Measurements from ENCODE around the gene ADAMTS18.
"Not testable (repeated sequence)": the region's sequence is repeated elsewhere in the genome, so short reads cannot be mapped to it uniquely, and the experiment has no call there.

ADAMTS18 gene

DNA sequence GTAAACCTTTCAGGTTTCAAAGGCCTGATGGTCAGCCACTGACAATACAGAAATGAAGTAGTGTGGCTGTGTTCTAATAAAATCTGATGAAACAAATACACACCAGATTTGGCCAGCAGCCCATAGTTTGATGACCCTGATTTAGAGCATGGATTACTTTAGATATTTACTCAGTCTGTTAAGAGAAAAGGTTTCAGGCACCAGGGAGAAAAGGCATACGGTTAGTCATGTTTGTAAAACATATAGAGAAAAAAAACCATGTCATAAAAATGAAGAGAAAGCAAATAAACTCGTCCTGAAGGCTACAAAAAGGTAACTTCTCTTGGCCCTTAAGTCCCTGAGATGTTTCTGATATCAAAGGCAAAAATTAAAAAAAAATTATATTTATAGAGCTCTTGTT lies 112.1 kb downstream of the ADAMTS18 start:
- no peak for DNase-seq

DNA sequence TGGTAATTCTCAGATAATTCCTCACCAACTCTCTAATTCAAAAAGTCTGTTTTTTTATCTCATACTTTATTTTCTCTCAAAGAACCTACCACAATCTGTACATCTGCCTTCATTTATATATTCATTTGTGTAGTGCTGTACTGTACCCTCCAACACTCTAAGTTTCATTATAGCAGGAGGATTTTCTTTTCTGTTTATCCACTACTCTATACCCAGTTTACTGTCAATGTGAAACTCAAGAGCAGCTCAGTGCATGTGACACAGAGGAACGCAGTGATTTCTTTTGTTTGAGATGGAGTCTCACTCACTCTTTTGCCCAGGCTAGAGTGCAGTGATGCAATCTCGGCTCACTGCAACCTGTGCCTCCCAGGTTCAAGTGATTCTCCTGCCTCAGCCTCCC lies 117.8 kb downstream of the ADAMTS18 start:
- DNase-seq: no peak

DNA sequence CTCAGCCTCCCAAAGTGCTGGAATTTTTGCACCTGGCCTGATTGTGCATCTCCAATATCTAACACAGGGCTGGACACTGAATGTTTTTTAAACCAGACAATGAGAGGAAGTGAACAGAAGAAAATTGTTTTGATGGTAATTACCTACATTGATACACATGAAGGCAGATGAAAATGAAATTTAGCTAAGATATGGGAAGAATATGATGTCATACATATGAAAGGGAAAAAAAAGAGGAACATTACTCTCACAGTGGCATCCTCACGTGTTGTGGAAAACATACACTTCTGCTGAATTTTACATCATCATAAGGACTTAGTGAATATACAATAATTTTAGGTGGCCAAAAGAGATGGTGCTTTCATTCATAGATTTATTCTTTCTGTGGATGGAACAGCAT lies 124.0 kb downstream of the ADAMTS18 start:
- DNase-seq: no peak

DNA sequence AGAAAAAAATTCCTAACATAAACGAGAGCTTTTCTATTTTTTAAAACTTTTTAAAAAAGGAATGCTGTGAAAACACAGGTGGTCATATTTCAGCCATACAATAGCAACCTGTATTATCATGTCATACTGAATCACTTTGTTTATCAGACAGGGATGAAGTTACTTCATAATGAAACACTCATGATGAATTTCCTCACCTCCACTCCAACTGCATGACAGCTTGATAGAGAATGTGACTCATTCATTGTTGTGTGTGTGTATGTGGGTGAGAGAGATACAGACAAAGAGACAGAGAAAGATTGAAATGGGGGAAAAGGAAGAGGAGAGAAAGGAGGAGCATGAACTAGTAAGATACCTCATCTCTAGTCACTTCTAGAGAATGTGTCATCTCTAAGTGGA lies 126.7 kb downstream of the ADAMTS18 start:
- no peak for DNase-seq

DNA sequence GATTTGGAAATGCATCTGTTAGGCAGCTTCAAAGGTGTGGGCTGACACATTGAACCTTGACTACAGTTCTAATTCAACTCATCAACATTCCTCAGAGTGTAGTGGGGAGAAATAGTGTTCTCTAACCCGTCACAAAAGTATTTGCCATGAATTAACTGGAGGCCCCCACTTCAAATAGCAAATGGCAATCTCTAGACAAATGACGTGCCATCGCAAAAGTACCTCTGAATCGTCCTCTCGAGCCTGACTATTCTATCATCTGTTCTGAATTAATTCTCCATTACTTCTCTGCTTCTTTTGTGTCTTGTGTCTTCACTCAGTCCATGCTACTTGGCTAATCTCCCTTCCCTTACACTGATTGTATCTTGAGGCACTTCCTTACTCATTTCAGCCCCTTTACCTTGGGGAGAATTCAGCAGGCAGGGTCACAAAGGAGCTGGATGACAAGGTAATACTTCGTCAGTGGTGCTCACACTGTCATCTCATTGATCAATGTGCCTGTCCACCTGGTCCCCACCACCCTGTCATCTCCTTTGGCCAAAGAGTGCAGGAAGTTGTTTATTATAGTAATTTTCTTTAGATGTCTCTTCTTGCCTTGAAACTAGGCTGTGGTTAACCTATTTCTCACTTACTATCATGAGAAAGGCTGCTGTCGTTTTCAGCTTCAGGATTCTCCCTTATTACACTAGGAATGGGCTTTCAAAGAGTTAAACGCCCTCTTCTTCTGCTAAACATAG lies 127.2 kb downstream of the ADAMTS18 start:
- DNase-seq: no peak

DNA sequence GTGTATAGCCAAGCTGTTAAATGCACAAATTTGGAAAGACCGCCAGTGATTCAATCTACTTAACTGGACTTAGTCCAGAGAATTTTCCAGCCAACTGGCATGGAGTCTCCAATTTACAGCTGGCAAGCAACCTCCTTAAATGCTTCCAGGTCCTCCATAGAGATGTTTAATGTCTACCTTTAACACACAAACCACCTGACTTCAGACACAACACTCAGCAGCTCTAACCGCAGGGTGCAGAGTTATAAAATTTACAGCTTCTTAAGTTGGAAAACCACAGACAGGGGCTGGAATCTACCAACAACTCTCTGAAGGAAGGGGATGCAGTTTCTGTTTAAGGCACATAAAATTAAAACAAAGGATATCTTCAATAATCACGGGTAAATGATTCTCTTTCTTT lies 128.8 kb downstream of the ADAMTS18 start:
- DNase-seq: no peak

DNA sequence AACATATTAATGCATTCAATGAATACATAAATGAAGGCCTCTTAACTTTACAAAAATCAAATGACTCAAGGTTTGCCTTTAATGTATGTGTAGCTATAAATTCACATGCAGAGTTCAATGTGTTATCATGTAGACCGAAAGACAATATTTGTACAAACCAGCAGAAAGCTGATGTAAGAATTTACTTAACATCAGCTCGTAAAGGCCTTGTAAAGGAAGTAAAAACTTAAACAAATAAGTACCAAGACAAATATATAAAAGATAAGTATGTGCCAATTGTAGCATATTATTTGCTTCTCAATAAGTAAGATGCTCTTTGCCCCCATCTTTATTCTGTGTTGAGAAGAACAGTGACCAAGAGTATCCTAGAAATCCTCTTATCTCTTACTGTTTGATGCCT lies 130.0 kb downstream of the ADAMTS18 start:
- DNase-seq: no peak

DNA sequence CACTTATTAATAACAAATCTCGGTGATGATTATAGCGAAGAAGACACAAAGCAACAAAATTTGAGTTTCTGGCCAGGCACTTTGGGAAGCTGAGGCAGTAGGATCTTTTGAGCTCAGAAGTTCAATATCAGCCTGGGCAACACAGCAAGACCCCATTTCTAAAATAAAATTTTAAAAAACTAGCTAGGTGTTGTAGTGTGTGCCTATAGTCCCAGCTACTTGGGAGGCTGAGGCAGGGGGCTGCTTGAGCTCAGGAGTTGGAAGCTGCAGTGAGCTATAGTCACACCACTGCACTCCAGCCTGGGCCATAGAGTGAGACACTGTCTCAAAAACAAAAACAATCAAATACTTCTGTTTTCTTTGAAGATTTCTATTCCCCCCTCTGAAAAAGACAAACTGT lies 130.7 kb downstream of the ADAMTS18 start:
- no peak for DNase-seq

DNA sequence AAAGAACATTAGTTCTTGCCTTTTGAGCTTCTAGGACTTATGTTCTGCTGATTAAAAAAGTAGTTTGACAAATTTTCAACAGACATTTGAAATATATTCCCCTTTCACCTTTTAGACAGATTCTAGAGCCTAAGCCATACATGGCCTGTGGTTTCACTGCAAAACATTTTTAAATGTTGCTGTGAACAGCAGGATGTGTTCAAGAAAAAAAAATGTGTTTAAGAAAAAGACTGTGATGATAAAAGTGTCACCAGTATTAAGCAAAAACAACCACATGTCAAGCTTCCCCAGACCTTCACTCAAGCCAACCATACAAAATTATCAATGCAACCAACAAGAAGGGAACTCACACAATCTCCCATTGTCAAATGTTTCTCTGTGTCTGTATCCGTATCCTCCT lies 132.2 kb downstream of the ADAMTS18 start:
- DNase-seq: no peak

DNA sequence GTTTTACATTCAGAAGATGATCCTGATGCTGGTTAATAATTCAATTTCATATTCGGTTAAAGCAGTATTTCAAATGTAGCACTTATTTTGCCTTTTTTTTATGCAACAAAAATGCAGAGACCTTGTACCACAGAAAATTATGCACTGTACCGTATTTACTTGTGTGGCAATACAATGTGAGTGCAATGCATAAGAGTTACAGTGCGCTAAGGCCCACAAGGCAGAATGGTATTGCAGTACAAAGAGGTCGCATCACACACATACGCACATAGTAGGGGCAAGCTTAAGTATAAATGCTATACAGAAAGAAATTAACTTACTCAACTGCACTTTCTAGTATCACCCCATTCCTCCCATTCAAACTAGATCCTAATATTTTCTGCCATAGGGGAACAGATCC lies 132.6 kb downstream of the ADAMTS18 start:
- no peak for DNase-seq

DNA sequence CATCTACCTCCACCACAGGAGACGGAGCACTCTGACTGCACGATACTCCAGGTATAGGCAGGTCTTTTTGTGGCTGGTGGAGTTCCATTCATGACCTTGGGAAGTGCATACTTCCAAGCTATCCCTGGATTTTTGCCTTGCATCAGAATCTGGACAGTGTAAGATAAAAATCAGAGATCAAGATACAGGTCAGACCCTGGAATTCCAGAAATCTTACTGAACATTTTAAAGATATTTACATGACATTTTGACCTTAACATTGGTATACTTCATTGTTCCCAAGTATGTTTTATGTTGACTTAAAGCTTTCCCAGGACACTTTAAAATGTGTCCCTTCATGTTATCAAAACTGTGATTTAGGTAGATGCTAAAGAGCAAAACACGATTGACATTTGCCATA lies 134.6 kb downstream of the ADAMTS18 start:
- DNase-seq: no peak

DNA sequence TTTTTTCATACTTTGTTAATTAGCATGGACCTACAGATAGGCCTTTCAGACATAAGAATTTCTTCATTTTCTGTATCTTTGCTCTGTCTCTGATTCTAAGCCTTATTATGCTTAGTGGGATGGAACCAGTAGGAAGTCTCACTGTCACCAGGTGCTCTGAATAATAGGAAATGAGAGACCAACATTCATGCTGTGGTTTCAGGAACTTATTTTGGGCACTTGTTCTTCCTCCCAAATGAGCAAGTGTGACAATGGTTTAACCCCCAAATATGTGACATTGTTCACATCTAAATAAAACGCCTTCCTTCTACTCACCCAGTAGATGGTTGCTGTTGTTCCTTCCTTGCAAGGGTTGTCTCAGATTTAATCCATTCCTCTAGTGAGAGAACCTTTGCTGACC lies 135.4 kb downstream of the ADAMTS18 start:
- DNase-seq: no peak

DNA sequence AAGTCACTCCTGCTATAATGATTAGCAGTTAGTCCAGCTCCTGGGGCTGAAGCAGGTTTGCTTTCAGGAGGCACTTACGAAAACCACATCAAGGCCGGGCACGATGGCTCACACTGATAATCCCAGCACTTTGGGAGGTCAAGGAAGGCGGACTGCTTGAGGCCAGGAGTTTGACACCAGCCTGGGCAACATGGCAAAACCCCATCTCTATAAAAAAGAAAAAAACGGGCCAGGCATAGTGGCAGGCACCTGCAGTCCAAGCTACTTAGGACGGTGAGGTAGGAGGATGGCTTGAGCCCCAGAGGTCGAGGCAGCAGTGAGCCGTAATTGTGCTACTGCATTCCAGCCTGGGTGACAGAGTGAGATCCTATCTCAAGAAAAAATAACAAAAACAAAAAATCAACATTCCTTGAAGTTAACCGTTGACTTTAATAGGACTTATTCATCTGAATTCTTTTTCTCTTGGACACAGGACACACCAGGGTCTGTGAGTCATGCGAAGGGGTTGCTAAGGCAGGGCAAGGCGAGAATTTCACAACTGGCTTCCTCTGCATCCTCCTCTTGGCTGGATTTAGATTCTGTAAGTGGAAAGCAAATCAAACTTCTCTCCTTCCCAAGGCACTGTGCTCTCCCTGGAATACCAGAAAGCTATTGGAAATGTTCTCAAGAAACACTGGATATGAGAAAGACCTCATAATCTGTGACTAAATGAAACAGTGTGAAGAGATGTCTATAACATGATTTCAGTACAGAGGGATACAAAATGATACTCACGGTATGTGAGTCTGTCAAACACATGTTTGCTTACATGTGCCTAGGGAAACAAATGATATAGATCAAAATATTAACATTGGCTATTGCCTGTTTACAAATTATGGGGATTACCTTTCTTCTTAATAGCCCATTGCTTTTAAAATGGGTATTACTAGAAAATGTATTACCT lies 136.1 kb downstream of the ADAMTS18 start:
- DNase-seq: no peak

DNA sequence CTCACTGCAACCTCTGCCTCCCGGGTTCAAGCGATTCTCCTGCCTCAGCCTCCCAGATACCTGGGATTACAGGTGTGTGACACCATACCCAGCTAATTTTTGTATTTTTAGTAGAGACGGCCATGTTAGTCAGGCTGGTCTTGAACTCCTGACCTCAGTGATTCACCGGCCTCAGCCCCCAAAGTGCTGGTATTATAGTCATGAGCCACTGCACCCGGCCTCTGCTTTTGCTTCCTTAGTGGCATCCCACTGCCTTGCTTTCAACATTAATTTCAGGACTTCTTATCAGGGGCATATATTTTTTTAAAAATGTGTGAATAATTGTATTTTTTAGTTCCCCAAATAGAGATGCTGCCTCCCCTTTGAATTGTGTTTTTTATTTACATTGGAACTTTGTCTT lies 136.8 kb downstream of the ADAMTS18 start:
- DNase-seq: no peak

DNA sequence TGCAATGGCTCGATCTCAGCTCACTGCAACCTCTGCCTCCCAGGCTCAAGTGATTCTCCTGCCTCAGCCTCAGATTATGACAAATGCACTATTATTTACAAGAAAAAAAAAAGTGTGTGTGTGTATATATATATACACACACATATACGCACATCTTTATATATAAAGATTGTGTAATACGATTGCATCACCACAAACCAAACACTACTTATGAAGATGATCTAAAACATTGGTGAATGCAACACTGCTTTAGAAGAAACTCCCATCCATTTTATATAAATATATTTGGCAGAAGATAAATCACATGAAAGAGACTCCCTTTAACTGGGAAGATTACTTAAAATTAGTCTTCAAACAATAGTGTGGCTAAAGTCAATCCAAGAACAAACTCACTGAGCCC lies 138.9 kb downstream of the ADAMTS18 start:
- DNase-seq: no peak

DNA sequence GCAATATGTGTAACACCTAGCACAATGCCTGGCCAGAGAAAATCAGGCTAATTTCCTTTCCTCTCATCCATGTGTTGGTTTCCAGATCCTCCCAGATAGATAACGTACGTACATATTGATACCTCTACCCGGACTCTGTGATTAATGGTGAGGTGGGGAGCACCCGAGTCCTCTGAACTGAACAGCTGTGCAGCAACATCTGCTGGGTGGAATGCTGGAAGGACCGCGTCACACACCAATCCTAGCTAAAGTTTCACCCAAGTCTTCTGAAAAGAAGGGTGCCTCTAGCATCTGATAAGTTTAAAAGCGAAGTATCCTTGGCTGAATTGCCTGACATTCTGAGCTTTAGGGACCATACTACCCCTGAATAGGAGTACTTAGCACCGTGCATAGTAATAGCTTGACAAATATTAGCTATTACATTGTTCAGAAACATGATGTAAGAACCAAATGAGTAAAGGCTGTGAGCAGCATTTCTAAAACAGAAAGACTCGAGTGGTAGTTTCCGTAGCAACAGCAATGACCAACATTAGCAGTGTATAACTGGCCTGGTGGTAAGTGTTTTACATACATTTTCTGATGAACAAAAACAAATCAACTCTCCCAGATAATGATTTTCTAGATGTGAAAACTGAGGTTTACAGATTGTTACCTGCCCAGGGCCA lies 144.3 kb downstream of the ADAMTS18 start:
- DNase-seq: no peak

DNA sequence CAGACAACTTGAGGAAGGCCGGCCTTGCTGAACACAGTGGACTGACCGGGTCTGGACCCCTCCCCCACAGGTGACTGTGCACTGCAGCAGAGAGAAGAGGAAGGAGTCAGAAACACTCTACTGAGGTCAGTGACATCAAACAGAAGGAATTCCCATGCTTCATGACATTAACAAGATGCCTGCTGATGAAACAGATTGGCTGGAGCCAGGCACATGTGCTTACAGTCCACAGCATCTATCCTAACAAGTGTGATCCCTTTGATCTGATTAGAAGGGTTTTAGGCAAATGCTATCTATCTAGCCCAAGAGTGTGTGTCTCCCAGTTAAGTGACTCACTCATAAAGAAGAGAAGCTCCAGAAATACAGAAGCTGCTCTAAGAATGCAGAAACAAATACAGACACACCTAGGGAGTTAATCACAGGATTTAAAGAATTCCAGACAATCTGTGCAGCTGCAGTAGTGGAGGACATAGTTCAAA lies 145.5 kb downstream of the ADAMTS18 start:
- no peak for DNase-seq

DNA sequence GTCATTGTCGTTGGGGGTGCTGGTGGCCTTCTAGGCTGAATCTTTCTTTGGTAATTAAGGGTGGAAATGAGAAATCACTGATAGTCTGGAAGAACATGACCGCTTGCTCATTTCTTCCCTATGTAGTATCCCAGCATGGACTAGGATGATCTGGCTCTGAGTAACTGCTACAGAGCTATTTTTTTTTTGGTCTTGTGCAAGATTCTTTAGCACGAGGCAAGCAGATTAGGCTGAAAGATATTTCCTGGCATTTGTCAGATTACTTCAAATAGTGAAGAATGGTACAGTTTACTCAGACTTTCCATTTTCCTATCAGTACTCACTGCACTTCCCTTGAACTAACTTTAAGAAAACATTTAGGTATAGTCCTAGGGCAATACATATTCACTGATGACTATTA lies 146.6 kb downstream of the ADAMTS18 start:
- no peak for DNase-seq

DNA sequence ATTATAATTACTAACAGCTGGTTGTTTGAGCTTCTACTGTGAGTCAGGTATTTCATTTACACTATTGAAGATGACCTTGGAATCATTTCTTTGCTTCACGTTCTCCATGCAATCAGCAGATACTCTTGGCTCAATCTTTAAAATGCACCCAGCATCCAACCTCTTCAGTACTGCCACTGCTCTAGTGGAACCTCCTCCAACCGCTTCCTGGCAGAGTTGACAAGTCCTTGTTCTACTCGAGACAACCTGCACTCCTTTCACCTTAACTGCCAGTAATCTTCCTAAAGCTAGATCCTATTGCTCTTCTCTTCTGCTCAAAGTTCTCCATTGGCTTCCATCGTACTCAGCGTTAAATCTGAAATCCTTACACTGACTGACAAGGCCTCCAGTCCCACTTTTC lies 149.2 kb downstream of the ADAMTS18 start:
- no peak for DNase-seq

DNA sequence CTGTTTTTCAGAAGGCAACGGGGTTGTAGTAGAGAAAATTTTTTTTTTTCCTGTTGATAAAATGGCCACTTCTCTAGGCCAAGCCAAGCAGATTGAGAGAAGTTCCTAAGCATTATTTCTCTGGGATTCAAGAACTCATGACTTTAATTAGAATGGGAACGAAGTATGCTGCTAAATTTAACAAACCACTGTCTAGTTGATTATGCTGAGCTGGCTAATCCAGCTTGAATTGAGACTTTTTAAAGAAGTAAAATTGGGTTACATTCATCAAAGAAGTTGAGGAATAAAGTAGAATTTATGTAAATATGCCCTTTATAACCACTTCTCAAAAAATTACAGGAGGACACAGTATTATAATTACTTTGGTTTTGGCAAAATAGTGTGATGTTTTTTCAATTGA lies 152.5 kb downstream of the ADAMTS18 start:
- DNase-seq: no peak

DNA sequence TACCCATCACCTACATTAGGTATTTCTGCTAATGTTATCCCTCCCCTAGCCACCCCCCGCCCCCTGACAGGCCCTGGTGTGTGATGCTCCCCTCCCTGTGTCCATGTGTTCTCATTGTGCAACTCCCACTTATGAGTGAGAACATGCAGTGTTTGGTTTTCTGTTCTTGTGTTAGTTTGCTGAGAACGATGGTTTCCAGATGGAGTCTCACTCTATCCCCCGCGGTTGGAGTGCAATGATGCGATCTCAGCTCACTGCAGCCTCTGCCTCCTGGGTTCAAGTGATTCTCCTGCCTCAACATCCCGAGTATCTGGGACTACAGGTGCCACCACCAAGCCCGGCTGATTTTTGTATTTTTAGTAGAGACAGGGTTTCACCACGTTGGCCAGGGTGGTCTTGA lies 155.5 kb downstream of the ADAMTS18 start:
- not testable (repeated sequence) for DNase-seq

DNA sequence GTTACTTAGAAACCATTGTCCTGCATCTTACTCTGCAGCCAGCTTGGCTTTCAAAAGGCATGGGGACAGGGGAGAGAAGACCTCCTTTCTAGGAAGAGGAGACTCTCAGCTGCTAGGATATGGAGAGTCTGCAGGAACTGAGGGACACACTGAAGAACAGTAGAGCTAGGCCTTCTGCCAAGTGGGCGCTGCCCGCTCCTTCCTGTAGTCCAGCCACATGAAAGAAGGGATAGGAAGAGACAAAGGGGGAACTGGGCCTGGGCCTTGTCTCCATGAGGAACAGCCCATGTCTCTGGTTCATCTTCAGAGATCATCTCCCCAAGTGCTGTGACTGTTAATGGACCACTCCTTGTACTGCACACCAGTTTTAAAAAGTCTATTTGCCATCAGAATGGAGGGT lies 157.3 kb downstream of the ADAMTS18 start:
- no peak for DNase-seq

DNA sequence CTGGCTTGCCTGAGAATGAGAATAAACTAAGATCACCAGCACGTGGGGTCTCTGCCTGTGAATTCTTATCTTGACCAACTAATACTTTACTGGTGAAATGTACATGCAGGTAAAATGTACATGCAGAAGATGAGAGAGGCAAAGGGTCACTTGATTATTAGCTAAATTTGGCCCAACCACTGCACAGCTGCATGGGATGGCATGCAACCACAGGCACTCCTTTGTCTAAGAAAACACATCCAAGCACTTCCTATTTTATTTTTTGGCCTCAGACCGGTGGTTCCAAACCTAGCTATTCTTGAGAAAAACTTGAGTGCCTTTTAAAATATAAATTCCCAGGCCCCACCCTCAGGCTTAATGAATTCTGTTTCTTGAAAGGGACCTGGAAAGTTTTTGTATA lies 157.7 kb downstream of the ADAMTS18 start:
- no peak for DNase-seq

DNA sequence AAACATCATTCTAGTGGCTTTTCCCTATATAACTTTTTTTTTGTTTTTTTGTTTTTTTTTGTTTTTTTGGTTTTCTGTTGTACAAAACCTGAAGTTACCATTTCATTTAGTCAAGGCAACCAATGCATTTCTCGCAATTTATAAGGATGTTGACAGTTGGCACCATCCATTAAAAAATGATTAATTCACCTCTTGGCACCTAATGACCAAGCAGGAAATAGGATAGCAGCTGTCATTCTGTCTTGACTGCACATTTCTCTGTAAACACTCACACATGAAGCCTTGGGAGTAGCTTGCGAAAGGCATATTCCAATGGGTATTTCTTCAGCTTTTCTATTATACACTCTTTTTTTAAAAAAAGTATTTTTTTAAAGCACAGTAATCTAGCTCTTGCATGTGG lies 158.2 kb downstream of the ADAMTS18 start:
- DNase-seq: no peak
